ENCODE measurements around the gene ADAMTS17.

Gene ADAMTS17

DNA sequence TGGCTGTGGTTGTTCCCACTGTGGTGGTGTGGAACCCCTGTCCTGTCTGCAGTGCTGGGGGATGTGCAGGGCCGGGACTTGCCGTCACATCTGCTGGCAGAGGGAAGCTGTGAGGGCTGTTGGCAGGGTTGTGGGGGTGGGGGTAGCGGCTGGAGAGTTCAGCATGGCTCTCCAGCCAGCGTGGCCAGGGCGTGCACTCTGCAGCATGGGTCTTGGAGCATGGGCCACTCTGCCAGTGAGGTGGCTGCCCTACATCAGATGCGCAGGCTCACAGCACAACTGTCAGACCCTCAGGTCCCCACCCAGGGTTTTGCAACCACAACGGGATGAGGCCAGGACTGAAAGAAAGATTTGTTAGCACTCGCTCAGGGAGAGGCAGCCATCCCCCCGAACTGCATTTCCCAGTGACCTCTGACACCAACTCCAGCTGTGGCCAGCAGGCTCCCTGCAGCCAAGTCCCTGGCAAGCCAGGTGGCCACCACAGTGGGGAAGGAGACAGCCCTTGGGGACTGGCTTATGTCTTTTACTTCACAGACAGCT, 370.8 kb downstream of the ADAMTS17 start:
- no peak for DNase-seq (ENCODE audit: low spot score)
- no peak for TF ChIP-seq CTCF (IDR thresholded peaks at IDR 0.05; ENCODE audit: extremely low read depth, missing control alignments)

DNA sequence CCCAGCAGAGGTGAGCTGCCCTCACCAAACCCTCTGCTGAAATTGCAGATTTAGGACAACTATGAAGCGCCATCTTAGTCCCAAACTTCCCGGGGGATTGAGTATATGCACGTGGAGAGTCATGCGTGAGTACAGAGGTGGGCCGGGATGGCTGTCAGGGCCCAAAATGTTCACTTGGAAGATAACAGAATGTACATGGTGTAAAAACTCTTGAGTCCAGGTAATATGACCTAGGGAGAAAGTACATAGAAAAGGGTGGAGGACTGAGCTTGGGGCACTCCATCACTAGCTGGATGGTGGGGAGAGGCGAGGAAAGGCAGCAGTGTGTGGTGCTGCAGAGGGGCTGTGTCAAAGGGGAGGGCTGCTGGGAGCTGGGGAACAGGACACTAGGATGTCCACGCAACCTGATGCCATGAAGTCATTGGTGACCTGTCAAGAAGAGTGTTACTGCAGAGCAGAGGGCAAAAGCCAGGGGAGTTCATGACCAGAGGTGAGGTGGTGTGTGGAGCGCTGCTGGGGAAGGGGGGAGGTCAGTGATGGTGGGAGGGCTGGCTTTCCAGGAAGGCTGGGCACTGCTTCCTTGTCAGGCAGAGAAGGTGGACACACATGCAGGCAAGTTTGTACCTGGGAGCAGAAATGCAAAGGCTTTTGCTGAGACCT, 372.4 kb downstream of the ADAMTS17 start:
- no peak for TF ChIP-seq CTCF (IDR thresholded peaks at IDR 0.05; ENCODE audit: extremely low read depth, missing control alignments)
- DNase-seq (ENCODE audit: low spot score) = no peak

DNA sequence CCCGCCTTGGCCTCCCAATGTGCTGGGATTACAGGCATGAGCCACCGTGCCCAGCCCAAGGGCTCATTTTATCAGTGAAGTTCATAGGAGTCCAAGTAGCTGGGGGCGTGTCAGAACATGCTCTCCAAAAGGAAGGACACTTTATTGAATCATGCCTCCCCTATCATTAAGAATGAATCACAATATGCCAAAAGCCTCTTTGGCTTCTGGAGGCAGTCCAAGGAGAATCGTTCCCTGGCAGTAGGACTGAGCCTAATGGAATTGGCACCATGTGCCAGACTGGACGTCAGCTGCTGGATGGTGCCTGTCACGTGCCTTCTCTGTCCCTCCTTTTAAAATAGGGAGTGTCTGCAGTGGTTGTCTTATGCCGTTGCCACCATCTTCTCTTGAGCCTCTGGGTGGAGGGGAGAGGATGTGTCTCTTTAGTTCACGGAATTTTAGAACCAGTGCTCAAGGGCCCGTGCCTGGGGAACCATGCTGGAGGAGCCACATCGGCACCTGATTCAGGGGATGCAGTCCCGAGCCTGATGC, 373.9 kb downstream of the ADAMTS17 start:
- no peak for DNase-seq (ENCODE audit: low spot score)
- TF ChIP-seq CTCF (IDR thresholded peaks at IDR 0.05; ENCODE audit: extremely low read depth, missing control alignments) = no peak

GRCh38 chr15:99966815-99967214, 375.0 kb downstream of the ADAMTS17 start:
- TF ChIP-seq CTCF (IDR thresholded peaks at IDR 0.05; ENCODE audit: extremely low read depth, missing control alignments) = no peak
- no peak for DNase-seq (ENCODE audit: low spot score)

DNA sequence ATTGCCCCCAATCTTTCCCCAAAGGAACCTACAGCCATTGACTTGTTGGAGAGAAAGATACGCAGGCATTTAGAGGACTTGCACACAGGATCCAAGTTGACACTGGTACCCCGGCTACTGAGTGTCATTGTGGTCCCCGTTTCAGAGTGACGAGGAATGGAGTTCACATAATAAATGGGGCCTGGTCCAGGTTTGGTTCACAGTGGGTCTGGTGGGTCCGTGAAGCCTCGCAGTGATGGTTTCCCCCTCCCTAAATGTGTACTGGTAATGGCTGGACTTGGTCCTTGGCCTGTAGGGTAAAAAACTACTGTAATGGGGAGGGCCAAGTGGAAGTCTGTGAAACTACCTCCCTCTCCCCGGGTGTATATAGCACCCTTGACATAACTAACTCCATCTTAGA, 376.4 kb downstream of the ADAMTS17 start:
- TF ChIP-seq CTCF (IDR thresholded peaks at IDR 0.05; ENCODE audit: extremely low read depth, missing control alignments) = no peak
- DNase-seq (ENCODE audit: low spot score) = no peak

GRCh38 chr15:99963976-99964375, 377.8 kb downstream of the ADAMTS17 start:
- no peak for TF ChIP-seq CTCF (IDR thresholded peaks at IDR 0.05; ENCODE audit: extremely low read depth, missing control alignments)
- DNase-seq (ENCODE audit: low spot score) = no peak

DNA sequence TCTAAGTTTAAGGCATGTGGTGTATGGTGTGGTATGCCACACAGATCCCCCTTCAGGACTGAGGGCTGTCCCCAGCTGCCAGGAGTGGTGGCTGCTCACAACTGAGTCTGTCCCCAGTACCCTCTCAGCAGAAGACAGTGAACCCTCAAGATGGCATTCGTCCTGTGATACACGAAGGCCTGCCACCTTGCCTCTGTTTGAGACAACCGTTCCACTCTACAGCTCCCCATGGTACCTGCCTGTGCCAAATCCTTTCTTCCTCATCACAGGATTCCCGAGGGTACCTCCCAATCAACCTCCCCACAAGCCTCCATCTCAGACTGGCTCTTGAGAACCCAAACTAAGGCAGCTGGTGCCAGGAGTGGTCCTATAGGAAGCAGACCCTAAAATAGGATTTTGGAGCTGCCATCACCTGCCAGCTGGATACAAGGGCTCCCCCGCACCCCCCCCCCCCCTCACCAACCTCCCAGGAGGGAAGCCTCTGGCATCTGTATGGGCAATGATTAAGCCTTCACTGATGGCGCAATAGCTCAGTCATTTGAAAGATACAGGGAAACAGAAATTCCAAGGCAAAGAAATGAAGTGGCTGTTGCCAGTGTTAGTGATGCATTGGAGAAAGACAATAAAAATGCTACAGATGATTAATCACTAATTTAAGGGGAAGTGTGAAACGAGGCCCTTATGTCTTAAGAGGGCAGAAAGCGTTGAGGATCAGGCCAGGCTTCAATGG, 378.5 kb downstream of the ADAMTS17 start:
- no peak for TF ChIP-seq CTCF (IDR thresholded peaks at IDR 0.05; ENCODE audit: extremely low read depth, missing control alignments)

More for the DNA sequence above, 378.5 kb downstream of the ADAMTS17 start:
- DNase-seq (ENCODE audit: low spot score) = no peak
